Measurements from ENCODE around the gene STAM. TPM values are rescaled to one million over a fixed set of nuclear protein-coding genes. Genes with fewer than 3 reads are reported as not detected.

The STAM gene
- total RNA-seq, 4 donors from 2014 or later = 15.6 to 18.8 (median 17.4) TPM

GRCh38 chr10:17652585-17652984 lies 8.6 kb downstream of the STAM start:
- TF ChIP-seq POLR2A (IDR thresholded peaks at IDR 0.05; ENCODE audit: low read depth) = no peak
- TF ChIP-seq POLR2AphosphoS5 (IDR thresholded peaks at IDR 0.05) = no peak
- TF ChIP-seq EP300 (IDR thresholded peaks at IDR 0.05) = no peak
- TF ChIP-seq CTCF (IDR thresholded peaks at IDR 0.05) = no peak
- H3K36me3 ChIP-seq = no peaks in the 10 kb centered on the region
- intact Hi-C loops (cut with DNase I) = no loop called here
- H3K4me3 ChIP-seq = no peak overlapping the region
- H3K27ac ChIP-seq (replicated peaks in 1 of 4) = no peak overlapping the region
- H3K27me3 ChIP-seq = no peaks in the 10 kb centered on the region
- DNase-seq (ENCODE audit: extremely low spot score) = no peak
- H3K9me3 ChIP-seq = no peaks in the 10 kb centered on the region
- H3K4me1 ChIP-seq = peaks cover 17 to 53% (median 41%) of the 10 kb centered on the region in 4 donors

- Histone ChIP-seq H3K36me3 (no peaks in the 10 kb centered on the region), H3K9me3 (no peaks in the 10 kb centered on the region), H3K4me3 (no peak overlapping the region), H3K4me1 (peaks cover 10 to 32% (median 19%) of the 10 kb centered on the region in 4 donors), H3K27me3 (no peaks in the 10 kb centered on the region), H3K27ac (replicated peaks in 1 of 4) (no peak overlapping the region)
- TF ChIP-seq POLR2AphosphoS5 (IDR thresholded peaks at IDR 0.05) (no peak), POLR2A (IDR thresholded peaks at IDR 0.05; ENCODE audit: low read depth) (no peak), CTCF (IDR thresholded peaks at IDR 0.05) (no peak), EP300 (IDR thresholded peaks at IDR 0.05) (no peak)
- intact Hi-C loops (cut with DNase I) = no loop called here
- WGBS = 94% methylated on average over 3 of the region's 3 CpGs
- DNase-seq (ENCODE audit: extremely low spot score) = no peak
These were observed 11.1 kb downstream of the STAM start for GRCh38 chr10:17655009-17655408.

- Histone ChIP-seq H3K27ac (replicated peaks in 1 of 4) (no peak overlapping the region), H3K36me3 (peaks cover 0 to 3% (median 0%) of the 10 kb centered on the region in 4 donors), H3K4me3 (no peak overlapping the region), H3K9me3 (no peaks in the 10 kb centered on the region), H3K4me1 (peaks cover 5 to 28% (median 16%) of the 10 kb centered on the region in 4 donors), H3K27me3 (no peaks in the 10 kb centered on the region)
- TF ChIP-seq EP300 (IDR thresholded peaks at IDR 0.05) (no peak), CTCF (IDR thresholded peaks at IDR 0.05) (no peak), POLR2A (IDR thresholded peaks at IDR 0.05; ENCODE audit: low read depth) (no peak)
- intact Hi-C loops (cut with DNase I) = no loop called here
- 79% methylated on average over 5 of the region's 5 CpGs for WGBS
- DNase-seq (ENCODE audit: extremely low spot score) = no peak
These were observed 11.7 kb downstream of the STAM start for GRCh38 chr10:17655567-17656146.

GRCh38 chr10:17657103-17657500 lies 13.2 kb downstream of the STAM start:
- no peak for DNase-seq (ENCODE audit: extremely low spot score)
- Histone ChIP-seq H3K27ac (replicated peaks in 1 of 4) (no peak overlapping the region), H3K4me1 (peaks cover 0 to 18% (median 8%) of the 10 kb centered on the region in 4 donors), H3K36me3 (peaks cover 0 to 14% (median 4%) of the 10 kb centered on the region in 4 donors), H3K9me3 (no peaks in the 10 kb centered on the region), H3K4me3 (no peak overlapping the region), H3K27me3 (no peaks in the 10 kb centered on the region)
- intact Hi-C loops (cut with DNase I) = no loop called here
- 96% methylated on average over 1 of the region's 1 CpG for WGBS
- no peak for TF ChIP-seq POLR2AphosphoS5 (IDR thresholded peaks at IDR 0.05)
- TF ChIP-seq CTCF (IDR thresholded peaks at IDR 0.05) = no peak

DNA sequence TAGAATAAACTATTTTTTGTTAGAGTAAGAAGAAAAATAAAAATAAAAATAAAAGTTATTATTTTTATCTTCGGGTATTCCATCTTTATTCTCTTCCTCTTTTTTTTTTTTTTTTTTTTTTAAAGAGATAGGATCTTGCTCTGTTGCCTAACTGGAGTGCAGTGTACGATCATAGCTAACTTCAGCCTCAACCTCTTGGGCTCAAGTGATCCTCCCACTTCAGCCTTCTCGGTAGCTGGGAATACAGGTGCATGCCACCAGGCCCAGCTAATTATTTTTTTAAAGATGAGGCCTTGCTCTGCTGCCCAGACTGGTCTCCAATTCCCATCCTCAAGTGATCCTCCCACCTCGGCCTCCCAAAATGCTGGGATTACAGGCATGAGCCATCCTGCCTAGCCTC lies 15.4 kb downstream of the STAM start:
- no peak for DNase-seq (ENCODE audit: extremely low spot score)
- WGBS = 85% methylated on average over 4 of the region's 4 CpGs
- Histone ChIP-seq H3K36me3 (peaks cover 0 to 14% (median 4%) of the 10 kb centered on the region in 4 donors), H3K27me3 (no peaks in the 10 kb centered on the region), H3K27ac (replicated peaks in 1 of 4) (no peak overlapping the region), H3K4me1 (peaks cover 0 to 6% (median 1%) of the 10 kb centered on the region in 4 donors), H3K4me3 (no peak overlapping the region), H3K9me3 (no peaks in the 10 kb centered on the region)
- intact Hi-C loops (cut with DNase I) = no loop called here
- TF ChIP-seq POLR2AphosphoS5 (IDR thresholded peaks at IDR 0.05) (no peak), CTCF (IDR thresholded peaks at IDR 0.05) (no peak), POLR2A (IDR thresholded peaks at IDR 0.05; ENCODE audit: low read depth) (no peak), EP300 (IDR thresholded peaks at IDR 0.05) (no peak)

All from esophagus muscularis mucosa (tissue), 4 donors.